Measurements from ENCODE around the gene ING5.

Gene ING5

DNA sequence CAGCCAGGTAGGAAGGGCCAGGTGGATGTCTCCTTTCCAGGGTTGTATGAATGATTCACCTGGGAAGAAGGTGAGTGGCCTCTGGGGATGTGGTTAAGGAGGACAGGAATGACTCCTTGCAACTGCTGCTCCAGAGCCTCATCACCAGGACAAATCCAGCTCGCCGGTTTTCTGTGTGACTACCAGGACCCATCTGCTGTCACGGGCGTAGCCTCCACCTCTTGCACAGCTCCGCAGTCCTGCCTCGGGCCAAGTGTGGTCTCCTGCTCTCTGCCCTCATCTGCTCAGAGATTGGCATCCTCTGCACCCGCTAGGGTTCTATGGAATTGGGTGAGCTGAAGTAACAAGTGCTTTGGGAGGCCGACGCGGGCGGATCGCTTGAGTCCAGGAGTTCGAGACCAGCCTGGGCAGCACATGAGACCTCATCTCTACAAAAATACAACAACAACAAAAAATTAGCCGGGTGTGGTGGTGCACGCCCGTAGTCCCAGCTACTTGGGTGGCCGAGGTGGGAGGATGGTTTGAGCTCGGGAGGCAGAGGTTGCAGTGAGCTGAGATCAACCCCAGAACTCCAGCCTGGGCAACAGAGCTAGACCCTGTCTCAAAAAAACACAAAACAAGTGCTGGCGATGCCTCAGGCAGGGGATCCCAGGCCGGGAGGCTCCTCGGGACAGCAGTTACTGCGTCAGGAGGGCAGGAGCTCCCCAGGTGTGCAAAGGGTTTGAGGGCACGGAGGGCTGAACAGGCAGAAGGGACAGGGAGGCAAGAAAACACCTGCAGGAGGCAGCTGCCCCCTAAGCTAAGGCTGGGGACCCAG is 31.8 kb downstream of the ING5 start:
- Histone ChIP-seq H3K36me3 (ENCODE audit: insufficient read depth) (no peaks in the 10 kb centered on the region), H3K27me3 (ENCODE audit: insufficient read depth, low read depth) (no peaks in the 10 kb centered on the region), H3K9ac (peak overlapping the region; percentile 23; the same call in 1 of the 2 replicates), H4K20me1 (ENCODE audit: insufficient read depth) (no peaks in the 10 kb centered on the region), H3K4me1 (ENCODE audit: low read depth, poor library complexity, severe bottlenecking) (peaks cover 4% of the 10 kb centered on the region), H3K27ac (no peak overlapping the region), H3K79me2 (ENCODE audit: insufficient read depth, low read depth) (no peaks in the 10 kb centered on the region), H3K4me2 (peak overlapping the region; percentile 63), H2AFZ (ENCODE audit: low read depth) (peak overlapping the region; percentile 91), H3K4me3 (IDR thresholded peaks at IDR 0.05; ENCODE audit: insufficient read depth, low read depth, low read length) (peak overlapping the region; percentile 40)
- TF ChIP-seq, protein P1, sequence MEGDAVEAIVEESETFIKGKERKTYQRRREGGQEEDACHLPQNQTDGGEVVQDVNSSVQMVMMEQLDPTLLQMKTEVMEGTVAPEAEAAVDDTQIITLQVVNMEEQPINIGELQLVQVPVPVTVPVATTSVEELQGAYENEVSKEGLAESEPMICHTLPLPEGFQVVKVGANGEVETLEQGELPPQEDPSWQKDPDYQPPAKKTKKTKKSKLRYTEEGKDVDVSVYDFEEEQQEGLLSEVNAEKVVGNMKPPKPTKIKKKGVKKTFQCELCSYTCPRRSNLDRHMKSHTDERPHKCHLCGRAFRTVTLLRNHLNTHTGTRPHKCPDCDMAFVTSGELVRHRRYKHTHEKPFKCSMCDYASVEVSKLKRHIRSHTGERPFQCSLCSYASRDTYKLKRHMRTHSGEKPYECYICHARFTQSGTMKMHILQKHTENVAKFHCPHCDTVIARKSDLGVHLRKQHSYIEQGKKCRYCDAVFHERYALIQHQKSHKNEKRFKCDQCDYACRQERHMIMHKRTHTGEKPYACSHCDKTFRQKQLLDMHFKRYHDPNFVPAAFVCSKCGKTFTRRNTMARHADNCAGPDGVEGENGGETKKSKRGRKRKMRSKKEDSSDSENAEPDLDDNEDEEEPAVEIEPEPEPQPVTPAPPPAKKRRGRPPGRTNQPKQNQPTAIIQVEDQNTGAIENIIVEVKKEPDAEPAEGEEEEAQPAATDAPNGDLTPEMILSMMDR (conservative IDR thresholded peaks at IDR 0.05; ENCODE audit: low read depth, low read length) = no peak

DNA sequence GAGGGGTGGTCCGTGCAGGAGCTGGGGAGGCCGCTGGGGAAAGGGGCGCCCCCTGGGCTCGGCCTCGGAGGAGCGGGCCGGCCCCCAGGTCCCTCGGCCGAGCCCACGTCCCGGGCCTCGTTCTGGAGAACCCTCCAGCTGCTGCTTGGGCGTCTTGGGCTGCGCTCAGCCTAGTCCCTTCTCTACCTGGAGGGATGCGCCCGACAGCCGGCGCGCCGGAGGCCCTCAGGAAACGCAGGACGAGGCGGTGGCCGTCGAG is 32.3 kb downstream of the ING5 start:
- Histone ChIP-seq H3K27ac (no peak overlapping the region), H4K20me1 (ENCODE audit: insufficient read depth) (no peaks in the 10 kb centered on the region), H2AFZ (ENCODE audit: low read depth) (peak overlapping the region; percentile 91), H3K4me3 (IDR thresholded peaks at IDR 0.05; ENCODE audit: insufficient read depth, low read depth, low read length) (peak overlapping the region; percentile 40), H3K79me2 (ENCODE audit: insufficient read depth, low read depth) (no peaks in the 10 kb centered on the region), H3K4me1 (ENCODE audit: low read depth, poor library complexity, severe bottlenecking) (peaks cover 4% of the 10 kb centered on the region), H3K9ac (peak overlapping the region; percentile 23; the same call in 1 of the 2 replicates), H3K36me3 (ENCODE audit: insufficient read depth) (no peaks in the 10 kb centered on the region), H3K4me2 (peak overlapping the region; percentile 63), H3K27me3 (ENCODE audit: insufficient read depth, low read depth) (no peaks in the 10 kb centered on the region)
- TF ChIP-seq, protein P1 (conservative IDR thresholded peaks at IDR 0.05; ENCODE audit: low read depth, low read length) = no peak

DNA sequence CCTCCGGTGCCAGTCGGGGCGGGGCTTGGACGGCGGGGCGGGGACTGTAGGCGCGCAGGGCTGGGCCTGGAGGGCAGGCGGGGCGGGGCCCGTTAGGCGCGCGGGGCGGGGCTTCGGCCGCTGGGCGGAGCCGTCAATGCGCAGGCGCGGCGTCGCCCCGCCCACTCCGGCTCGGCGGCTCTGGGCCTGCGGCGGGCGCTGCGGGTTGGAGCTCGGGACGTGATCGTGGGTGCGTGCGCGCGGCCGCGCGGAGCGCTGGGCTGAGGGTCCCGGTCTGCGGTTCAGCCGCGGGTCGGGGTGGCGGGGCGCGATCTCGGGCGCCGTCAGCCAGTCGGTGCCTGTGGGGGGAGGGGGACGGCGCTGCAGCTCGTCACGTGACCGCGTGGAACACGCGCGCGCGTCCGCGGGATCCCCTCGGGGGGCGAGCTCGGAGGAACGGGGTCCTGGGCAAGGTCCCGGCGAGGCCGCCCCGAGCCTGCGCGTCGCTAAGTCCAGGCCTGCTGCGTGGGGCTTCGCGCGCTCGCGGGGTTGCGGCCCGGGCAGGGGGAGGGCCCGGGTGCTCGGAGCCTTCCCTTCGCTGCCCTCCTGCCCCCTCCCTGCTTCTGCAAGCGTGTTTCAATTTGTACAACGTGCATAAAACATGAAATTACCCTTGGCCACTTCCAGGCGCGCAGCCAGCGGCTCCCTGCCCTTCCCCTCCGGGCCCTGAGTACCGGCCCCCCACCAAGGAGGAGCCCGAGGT is 32.8 kb downstream of the ING5 start, which contains the start of gene D2HGDH:
D2HGDH (plus strand) TSS at position 164 of the 742 bp plus-strand sequence. CDS start 595 bp downstream, outside the sequence.
- H3K4me1 ChIP-seq (ENCODE audit: low read depth, poor library complexity, severe bottlenecking) = peaks cover 4% of the 10 kb centered on the region
- peak within 1 kb of the TSS; percentile 91 for H2AFZ ChIP-seq (ENCODE audit: low read depth)
- H4K20me1 ChIP-seq (ENCODE audit: insufficient read depth) = no peaks in the 10 kb centered on the region
- H3K27me3 ChIP-seq (ENCODE audit: insufficient read depth, low read depth) = no peaks in the 10 kb centered on the region
- TF ChIP-seq, protein P1 (conservative IDR thresholded peaks at IDR 0.05; ENCODE audit: low read depth, low read length) = no peak
- peak within 1 kb of the TSS; percentile 58 for H3K27ac ChIP-seq
- no peaks in the 10 kb centered on the region for H3K36me3 ChIP-seq (ENCODE audit: insufficient read depth)
- H3K4me2 ChIP-seq = peak within 1 kb of the TSS; percentile 63
- peak within 1 kb of the TSS; percentile 40 for H3K4me3 ChIP-seq (IDR thresholded peaks at IDR 0.05; ENCODE audit: insufficient read depth, low read depth, low read length)
- H3K9ac ChIP-seq = peak within 1 kb of the TSS; percentile 87
- H3K79me2 ChIP-seq (ENCODE audit: insufficient read depth, low read depth) = no peaks in the 10 kb centered on the region

DNA sequence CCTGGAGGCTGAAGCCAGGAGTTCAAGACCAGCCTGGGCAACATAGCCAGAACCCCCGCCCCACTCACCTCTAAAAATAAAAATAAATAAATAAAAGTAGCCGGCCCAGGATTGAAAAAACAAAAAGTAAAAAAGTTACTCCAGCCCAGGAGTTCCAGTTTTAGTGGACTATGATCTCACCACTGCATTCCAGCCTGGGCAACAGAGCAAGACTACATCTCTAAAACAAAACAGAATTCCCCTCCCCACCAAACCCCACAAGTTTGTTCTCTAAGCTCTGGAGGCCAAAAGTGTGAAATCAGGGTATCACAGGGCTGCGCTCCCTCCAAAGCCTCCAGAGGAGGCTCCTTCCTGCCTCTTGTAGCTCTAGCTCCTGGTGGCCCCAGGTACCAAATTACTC is 34.3 kb downstream of the ING5 start:
- H3K4me3 ChIP-seq (IDR thresholded peaks at IDR 0.05; ENCODE audit: insufficient read depth, low read depth, low read length) = no peak overlapping the region
- H3K4me1 ChIP-seq (ENCODE audit: low read depth, poor library complexity, severe bottlenecking) = peaks cover 4% of the 10 kb centered on the region
- no peaks in the 10 kb centered on the region for H4K20me1 ChIP-seq (ENCODE audit: insufficient read depth)
- H3K9ac ChIP-seq = no peak overlapping the region
- no peaks in the 10 kb centered on the region for H3K36me3 ChIP-seq (ENCODE audit: insufficient read depth)
- H3K79me2 ChIP-seq (ENCODE audit: insufficient read depth, low read depth) = no peaks in the 10 kb centered on the region
- no peaks in the 10 kb centered on the region for H3K27me3 ChIP-seq (ENCODE audit: insufficient read depth, low read depth)
- no peak overlapping the region for H2AFZ ChIP-seq (ENCODE audit: low read depth)
- H3K27ac ChIP-seq = no peak overlapping the region
- TF ChIP-seq, protein P1 (conservative IDR thresholded peaks at IDR 0.05; ENCODE audit: low read depth, low read length) = no peak
- H3K4me2 ChIP-seq = no peak overlapping the region
